Activated effector memory CD4-positive, alpha-beta T cell treated with anti-CD3 and anti-CD28 coated beads, Interleukin-2, amount 50 U/mL, for 16 hours (primary cell): ENCODE measurements around the gene LAMB3.

Experiments
- DNase-seq: peaks from one replicate; pipeline ENCODE4 v3.0.0-alpha.2; 2020

LAMB3 gene

DNA sequence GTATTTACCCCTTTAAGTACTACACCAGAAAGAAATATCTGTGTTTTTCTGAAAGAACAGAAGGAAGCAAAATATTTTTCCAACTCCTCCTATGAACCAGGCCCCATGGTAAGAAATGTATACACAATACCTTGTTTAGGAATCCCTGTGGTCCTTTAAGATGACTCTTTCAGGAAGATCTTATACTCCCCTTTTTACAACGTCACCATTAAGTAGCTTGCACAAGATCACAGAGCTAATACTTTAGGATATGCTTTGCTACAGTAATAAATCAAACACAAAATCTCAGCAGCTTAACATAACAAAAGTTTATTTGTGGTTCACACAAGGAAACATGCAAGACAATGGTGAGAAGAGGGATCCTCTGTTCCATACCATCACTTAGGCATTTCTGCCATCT, 8.8 kb upstream of the LAMB3 start:
- DNase-seq: no peak

DNA sequence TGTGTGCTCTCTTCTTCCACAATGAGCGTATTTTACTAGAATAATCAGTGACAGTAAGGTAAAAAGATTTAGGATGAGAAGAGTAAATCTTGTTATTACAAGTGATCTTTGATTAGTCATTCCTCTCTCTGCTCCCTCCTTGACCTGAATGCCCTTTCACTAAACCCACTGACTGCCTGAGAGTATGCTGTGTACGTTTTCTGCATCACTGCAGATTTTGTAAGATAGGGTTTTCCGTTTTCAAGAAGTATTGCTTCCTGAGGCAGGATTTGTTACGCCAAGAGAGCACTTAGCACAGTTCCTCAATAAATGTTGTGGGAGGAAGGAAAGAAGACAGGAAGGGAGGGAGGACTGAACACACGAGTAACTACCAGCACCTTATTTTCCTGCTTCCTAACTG, 7.7 kb upstream of the LAMB3 start:
- no peak for DNase-seq

DNA sequence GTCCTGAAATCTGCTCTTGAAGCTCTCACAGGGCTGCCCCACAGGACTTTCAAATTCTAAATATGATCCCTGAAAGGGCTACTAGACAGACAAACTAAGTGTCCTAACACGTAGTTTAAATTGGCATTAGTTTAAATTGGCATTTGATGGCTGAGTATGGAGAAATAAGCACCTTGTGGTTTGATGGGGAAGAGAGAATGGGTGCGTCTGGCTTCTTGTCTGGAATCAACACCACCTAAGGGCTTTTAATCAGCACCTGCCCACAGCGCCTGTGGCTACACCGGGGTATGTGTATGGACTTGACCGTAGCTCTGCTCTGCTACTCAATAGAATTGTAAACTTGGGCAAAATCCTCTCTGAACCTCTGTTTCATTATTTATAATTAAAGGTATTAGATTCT, 5.7 kb upstream of the LAMB3 start:
- DNase-seq: no peak

DNA sequence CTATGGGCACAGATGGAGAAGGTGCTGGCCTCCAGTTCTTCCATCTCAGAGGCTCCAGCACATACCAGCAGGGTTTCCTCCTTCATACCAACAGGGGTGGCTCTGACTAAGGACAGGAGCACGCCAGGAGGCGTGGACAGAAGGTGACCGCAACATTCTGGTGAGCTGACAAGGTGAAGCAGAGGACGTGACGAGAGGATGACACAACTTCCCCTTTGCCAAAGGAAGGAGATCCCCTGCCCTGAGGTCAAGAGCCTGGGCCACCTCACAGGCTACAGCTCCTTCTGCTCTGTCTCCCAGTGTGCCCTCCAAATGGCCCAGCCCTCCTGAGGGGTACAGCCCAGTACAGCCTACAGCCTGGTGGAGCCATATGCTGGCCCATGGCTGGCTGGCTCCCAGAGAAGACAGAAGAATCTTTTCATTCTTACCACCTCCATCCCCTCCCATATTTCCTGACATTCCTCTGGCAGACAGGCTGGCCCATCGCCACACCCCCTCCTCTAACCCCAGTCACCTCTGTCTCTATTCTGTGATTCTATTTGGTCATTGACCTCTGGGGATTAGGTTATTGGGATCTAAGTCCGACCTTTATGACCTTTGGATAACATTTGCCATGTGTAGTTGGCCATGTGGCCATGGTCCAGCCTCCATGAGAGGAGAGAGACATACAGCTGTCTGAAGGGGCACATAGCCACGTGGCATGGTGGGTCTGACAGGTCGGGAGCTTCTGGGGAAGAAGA, 5.1 kb upstream of the LAMB3 start:
- DNase-seq: no peak

DNA sequence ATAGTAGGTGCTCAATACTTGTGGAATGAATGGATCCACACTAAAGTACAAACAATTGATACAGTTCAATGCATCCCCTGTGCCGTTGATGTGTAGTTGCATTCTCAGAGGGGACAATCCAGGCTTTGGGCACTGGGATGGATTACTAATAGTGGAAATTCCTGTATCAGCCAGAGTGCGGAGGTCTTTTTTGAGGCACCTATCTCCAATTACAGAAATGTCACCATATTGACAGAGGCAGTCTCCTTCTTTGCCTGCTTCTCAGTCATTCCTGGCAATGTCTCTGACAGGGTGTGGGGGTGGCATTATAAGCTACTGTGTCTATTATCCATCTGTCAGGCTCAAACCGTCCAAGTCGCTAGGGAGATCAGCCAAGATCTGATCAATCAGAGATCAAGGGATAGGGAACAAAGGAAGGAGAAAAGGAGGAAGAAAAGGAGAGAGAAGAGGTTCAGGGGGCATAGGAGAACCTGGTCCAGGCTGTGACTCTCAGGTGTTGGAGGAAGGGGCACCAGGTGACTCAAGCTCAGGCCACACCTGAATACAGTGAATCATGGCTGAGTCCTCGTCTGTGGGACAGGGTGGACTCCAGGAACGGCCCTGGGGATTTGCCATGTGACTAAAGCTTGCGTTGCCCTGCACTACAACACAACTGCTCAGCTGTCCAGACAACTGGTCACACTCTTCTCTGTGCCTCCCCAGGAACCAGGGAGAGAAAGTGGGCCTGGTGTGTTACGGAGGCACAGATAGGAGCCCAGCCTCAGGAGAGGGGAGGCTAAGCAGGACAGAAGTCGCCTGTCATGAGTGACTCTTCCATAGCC, 3.4 kb upstream of the LAMB3 start:
- no peak for DNase-seq

DNA sequence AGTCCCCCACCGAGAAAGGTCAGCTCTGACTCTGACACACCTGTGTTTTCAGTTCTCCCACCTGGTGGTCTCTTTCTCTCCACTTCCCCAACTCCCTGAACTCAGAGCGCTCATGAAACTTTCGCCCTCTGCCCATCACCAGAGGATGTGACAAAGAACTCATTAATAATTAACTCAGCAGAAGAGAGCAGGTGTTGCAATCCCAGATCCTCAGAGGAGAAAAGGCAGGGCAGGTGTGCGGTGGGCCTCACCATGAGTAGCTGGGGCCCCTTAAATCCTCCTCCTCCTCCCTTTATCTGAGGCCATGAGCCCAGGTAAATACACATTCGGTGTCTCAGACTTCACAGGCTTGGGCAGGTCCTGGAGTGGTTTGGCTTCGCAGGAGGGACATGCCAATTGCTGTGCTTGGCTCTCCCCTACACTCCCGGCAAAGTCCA, 1.7 kb upstream of the LAMB3 start:
- no peak for DNase-seq

DNA sequence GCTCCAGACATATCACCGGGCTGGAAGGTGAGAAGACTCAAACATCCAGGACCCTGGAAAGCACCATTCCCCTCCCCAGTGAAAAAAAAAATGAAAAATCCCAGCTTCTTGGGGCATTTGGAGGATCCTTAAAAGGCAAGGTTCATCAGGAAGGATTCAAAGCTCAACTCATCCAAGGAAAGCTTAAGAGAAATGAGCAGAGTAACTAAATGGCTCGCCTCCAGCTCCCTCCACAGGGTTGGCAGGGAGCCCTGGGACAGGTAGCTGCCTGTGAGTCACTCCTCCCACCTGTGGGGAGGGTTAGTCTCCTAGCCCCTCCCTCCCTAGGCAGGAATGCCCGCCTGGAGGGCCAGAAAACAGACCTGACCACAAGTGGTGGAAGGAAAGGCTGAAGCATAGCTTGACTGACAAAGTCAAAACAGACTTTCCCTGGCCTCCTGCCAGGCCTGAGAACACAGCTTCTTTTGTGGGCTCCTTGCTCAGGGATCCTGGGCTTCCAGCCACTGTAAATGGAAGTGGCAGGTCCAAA, 712 bp upstream of the LAMB3 start:
- peak; percentile 85 for DNase-seq

DNA sequence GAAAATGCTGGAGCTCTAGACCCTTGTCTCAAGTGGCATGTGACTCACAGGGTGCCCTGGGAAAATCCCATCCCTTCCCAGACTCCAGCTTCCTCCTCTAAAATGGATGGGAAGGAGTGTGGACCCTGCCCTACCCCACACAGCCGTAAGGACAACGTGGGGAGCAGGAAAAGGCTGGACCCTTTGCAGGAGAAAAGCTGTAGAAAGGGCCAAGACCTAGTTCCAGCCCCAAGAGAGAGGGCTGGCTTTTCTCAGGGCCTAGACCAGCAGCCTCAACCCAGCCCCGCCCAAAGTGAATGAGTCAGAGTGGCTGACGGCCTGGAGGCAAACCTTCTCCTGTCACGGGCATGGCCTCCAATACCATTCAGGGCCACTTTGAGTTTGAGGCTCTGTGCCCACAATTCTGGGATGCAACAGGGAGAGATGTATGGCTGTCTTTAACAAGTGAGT, 1.1 kb downstream of the LAMB3 start:
- peak; percentile 88 for DNase-seq

DNA sequence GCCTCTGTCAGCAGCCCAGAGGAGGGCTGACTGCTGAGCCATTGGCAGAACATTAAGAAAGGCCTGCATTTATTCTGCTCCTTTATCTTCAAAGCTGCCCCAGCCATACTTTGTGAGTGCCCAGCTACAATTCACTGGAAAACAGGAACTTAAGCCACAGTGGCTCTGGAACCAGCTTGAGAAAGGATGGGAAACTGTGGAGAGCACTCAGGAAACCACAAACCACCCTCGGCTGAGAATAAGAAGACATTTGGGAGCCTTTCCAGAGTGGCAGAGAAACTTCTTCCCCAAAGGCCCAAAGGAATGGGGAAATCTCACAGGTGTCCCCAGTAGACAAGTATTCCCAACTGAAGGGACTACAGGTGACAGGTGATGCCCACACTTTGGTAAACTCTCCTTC, 1.8 kb downstream of the LAMB3 start:
- no peak for DNase-seq

DNA sequence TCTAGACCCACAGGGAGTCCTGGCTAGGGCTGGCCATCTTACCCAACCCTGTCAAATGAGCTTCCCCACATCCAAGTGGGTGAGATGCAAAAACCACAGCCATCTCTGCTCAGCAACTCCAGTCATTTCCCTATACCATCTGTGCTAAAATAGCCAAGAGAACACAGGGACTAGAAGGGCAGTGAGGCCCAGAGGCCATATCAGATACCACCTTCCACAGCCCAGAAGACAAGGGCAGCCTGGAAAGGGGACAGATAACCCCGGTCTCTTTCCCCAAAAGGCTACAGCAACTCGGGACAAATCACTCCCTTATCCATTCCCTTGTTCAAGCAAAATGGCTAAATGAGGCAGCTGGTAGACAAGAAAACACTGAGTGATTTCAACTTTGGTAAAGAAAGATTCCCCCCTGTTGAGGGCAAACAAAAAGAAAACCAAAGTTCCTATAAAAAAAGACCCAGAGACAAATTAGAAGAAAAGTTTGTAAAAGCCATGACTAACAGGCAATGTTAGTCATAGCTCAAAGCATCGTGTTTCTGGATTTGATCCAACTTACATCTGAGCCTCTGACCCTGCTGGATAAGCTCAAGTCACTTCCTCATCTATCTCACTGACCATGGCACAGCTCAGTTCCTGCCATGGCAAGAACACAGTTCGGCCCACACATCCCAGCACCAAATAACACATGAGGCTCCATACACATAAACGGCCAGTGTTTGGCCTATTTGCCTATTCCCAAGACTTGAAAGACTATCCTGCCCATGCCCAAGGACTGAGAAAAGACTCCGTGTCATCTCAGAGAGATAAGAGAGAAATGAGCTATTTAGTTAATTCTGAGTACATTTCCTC, 3.1 kb downstream of the LAMB3 start:
- DNase-seq: no peak

DNA sequence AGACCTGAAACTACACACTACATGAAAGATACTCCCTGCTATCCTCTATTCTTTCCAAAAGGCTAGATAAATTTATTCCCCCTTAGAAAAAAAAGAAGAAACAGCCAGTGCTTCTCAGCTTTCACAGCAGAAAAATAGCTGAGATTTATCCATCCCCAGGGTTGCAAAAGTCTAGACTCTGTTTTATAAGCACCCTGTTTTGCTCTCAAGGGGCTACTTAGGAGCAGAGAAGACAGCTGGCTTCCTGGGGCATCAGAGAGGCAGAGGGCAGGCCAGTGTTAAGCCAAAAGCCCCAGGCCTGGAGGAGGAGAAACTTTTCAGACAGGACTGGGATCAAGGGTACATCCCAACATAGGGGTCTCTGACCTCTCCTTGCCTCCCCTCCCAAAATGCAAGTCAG, 3.9 kb downstream of the LAMB3 start:
- no peak for DNase-seq

DNA sequence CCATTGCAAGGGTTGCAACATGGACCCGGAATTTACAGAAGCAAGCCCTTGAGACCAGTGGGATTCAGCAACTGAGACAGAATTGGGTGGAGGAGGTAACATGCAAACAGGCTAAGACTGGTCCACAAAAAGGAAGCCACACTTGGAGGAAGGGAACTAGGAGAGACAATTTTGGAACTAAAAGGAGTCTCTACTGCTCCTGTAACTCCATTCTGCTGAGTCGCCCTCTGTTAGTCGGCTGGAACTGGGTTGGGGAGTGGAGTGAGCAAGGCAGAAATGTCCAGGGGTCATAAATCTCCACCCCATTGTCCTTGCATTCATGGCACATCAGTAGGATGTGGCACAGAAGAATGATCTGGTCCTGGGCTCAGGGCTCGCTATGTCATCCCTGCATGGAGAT, 5.1 kb downstream of the LAMB3 start:
- DNase-seq: no peak

DNA sequence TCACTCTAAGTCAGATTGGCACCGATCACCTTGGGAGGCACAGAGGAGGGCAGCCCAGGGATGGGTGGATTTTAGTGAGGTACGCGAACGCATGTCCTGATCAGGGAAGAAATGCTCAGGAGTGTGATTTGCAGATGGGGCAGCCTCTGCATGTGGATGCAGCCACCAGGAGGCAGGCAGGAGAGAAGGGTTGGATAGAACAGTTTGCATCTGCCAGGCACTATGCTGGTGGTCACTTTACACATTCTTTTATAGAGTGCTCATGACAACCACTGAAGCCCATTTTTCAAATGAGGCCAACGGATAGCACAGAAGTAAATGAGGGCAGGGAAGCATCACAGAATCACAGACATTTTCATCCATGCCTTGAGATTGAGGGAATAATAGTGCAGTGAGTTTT, 5.7 kb downstream of the LAMB3 start:
- DNase-seq: no peak

DNA sequence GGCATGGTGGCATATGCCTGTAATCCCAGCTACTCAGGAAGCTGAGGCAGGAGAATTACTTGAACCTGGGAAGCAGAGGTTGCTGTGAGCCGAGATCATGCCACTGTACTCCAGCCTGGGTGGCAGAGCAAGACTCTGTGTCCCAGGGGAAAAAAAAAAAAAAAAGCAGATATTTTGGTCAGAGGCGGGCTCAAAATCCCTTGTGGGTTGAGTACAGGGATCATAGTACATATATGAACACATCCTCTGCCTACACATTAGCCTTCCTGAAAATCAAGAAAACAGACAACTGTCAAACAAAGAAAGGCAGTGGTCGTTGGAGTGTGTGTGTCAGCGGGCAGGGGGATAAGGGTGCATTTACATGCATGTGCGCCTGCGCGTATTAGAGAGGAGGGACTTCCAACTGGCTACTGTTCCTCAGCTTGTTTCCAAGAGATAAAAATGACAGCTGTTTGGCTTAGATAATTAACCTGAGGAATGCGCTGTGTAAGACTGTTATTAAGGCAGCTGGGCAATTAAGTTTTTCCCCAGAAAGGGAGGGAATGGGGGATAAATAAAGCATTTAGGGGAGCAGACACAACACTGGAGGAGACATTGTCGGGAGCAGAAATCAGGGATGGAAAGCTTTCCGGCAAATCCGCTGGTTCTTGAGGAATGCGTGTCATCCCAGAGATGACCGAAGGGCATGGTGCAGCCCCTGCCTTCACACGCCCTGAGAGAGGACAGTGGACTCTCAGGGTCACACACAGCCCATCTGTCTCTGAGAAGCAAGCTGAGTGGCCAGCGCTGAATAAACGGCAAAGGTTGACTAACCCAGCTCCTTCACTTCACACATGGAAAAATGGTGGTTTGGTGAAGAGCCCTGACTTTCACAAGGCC, 6.4 kb downstream of the LAMB3 start:
- DNase-seq: no peak

DNA sequence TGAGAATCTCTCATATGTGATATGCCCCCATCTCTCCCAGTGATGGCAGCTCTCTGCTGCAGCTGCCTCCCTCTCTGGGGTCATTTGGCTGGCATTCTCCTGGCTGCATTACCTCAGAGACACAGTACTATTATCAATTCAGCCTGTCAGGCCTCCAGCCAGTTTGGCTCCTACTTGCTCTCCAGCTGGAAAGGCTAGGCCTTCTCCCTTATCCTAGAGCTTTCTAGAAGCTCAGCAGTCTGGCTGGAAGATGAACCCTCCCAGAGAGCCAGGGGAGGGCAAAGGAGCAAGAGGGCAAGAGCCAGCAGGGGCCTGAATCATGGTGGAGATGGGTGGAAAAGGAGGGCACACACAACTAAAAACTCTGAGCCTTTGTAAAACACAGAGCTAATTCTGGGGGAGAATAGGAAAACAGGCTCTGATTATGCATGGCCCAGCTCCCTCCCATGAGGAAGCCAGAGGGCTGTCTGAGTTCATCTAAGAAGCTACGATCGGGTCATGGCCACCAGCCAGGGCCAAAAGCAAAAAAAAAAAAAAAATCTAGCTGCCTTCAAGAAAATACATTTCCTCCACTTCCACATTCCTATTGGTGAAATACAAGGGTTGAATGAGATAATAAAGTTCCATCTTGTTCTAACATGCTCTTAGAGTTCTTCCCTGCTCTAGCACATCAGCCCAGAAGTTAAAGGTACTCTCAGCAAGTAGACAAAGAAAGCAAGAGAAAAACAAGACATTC, 8.8 kb downstream of the LAMB3 start:
- no peak for DNase-seq

DNA sequence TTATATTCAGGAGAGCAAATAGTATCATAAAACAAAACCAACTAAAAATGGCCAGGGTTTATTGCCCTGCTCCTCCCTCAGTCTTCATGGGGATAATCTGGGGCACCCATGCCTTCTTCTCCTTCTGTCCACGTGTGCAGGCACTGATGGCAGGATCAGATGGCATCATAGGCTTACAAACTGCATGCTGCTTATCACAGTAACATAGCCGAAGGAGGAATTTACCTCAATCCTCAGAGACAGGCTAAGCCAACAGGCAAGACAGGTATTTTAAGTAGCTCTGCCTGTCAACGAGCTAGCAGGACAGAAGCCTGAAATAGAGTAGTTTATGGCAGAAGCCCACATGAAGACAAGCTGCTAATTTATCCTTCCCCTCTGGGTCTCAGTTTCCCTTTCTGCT, 9.4 kb downstream of the LAMB3 start:
- no peak for DNase-seq

DNA sequence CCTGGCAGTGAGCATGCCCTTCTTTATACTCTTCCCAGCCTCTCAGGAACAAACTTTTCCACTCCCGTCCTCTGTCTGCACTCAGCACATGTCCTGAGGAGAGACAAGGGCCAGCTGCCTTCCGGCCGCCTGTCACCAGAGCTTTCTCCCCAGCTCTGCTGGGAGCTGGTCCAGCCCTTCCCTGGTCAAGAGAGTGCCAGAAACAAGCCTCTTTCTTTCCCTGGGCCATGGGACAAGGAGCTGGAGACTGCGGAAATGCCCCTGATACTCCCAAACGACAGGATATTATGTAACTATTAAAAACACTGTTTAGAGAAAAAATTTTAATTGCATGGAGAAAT, 10.4 kb downstream of the LAMB3 start:
- DNase-seq: no peak

DNA sequence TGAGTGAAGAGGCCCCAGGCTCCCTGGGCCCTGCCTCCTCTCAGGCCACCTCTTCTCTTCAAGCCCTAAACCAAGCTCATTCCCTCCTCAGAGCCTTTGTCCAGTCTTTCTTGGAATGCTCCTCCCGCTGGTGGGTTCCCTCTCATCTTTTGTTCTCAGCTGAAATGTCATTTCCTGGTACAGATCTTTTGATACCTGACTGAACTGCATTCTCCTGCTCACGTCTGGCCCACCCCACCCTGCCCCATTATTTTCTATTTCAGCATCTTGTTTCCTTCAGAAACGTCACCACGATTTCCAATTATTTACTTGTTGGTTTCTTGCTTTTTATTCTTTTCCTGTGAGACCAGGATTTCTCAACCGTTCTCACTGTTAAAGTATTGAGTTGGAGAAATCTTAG, 16.4 kb downstream of the LAMB3 start:
- DNase-seq: no peak

DNA sequence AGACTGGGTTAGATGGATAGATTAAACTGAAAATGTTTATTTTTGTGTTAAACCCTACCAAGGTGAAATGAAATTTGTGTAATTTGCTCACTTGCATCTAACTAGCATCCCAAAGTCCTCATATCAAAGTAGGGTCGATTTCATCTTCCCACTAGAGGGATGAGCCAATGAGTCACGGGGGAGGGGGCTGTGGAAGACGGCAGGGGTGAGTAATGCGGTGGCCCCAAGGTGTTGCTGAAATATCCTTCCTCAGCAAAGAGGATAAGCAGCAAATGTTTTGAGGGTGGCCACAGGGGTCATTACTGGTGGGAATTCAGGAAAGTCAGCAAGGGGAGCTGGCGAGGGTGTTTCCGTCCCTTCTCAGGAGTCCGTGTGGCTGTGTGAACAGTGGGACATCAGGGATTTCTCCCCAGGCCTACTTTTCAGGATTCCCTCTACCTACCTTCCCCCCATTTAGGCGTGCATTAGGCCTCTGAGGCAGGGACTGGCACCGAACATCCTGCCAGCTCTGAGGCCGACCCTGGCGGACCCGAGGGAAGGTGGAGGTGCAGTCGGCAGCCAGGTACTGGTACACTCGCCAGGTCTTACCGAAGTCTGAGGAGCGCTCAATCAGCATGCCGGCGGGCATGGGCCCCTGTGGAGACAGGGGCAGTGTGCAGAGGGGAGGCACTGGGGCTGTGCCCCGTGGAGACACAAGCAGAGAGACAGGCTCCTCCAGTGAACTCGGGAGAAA, 18.1 kb downstream of the LAMB3 start:
- DNase-seq: no peak

DNA sequence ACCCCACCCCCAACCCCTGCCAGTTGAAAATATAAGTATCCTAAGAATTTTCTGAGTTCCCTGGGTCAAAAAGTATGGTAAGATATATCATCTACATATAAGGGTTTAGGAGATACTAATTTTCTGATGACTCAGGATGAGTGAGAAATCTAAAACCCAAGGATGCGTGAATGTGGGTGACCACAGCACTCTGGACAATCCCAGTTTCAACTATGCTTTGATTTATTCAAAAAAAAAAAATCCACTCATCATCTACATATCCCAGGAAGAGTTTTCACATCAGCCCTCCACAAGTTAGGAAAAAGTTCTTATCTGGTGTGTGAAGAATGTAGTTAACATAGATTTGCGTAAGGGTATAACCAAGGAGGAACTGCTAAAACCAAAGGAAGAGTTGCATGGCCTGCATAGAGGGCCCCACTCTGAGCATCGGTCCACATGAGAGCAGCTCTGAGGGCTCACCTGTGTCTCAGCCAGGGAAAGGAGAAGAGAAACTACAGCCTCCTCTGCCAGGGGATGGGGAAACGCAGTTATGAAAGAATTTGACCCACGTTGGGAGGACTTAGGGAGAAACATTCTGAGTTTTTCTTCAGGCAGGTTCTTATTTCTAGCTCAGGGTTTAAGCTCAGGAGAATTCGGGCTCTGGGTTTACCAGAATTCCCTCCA, 18.8 kb downstream of the LAMB3 start:
- no peak for DNase-seq
